GM19468 (cell line): Measurements from ENCODE around the gene PLD6.
"Not testable (repeated sequence)": the region's sequence is repeated elsewhere in the genome, so short reads cannot be mapped to it uniquely, and the experiment has no call there.

ENCODE experiments used
- ATAC-seq: cut with Tn5 transposase; IDR thresholded peaks from one replicate; pipeline ENCODE4 v1.9.1; 2021; ENCODE audit warnings: mild to moderate bottlenecking, moderate library complexity, moderate number of reproducible peaks; ENCODE audit not compliant: unreplicated experiment; ENCODE audit errors: extremely low read depth

The PLD6 gene

GRCh38 chr17:17201907-17202306 lies 4.2 kb downstream of the PLD6 start:
- no peak for ATAC-seq

- ATAC-seq = no peak
Measured at GRCh38 chr17:17201271-17201670, 4.9 kb downstream of the PLD6 start.

GRCh38 chr17:17200831-17201230 lies 5.3 kb downstream of the PLD6 start:
- ATAC-seq = no peak

DNA sequence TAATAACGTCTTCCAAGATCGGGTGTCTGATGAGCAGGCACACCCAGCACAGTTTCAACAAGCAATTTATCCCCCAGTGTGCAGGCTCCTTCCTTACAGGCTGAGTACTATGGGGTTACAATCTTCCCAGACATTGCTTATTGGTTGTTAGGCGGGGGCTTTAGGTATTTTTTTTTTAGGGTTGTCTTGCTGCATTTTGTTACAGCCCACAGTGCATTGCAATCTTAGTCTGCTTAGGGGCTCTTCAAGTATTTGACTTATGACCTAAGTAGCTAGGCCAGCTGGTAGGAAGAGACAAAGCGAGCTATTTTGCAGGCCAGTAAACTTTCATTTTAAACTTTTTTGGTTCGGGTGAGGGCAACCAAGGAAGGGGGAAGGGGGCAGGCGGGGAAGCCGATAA lies 5.8 kb downstream of the PLD6 start:
- no peak for ATAC-seq

DNA sequence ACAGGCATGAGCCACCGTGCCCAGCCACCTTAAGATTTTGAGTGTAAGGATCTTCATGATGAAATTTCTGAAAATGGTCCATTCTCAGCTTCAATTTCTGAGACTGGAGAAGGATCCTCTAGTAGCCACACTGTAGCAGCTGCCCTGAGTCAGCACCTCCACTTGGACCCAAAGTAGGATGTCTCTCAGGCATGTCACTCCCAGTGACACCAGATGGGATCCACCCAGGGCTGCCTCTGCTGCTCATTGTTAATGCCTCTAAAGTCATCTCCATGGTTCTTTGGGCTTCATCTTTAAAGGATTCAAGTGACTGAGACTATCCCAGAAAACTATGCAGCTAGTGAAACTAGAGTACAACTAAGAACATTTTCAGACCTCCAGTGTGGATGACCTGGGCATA lies 7.9 kb downstream of the PLD6 start:
- no peak for ATAC-seq

- ATAC-seq = no peak
Measured at GRCh38 chr17:17196776-17197175, 9.4 kb downstream of the PLD6 start.

DNA sequence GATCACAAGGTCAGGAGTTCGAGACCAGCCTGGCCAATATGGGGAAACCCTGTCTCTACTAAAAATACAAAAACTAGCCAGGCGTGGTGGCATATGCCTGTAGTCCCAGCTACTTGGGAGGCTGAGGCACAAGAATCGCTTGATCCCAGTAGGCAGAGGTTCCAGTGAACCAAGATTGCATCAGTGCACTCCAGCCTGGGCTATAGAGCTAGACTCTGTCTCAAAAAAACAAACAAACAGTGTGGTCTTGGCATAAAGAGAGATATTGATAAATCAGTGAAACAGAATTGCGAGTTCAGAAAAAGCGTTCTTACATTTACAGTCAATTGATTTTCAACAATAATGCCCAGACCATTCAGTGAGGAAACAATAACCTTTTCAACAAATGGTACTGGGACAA lies 10.7 kb downstream of the PLD6 start:
- not testable (repeated sequence) for ATAC-seq

GRCh38 chr17:17191961-17192381 lies 14.2 kb downstream of the PLD6 start:
- ATAC-seq = no peak

DNA sequence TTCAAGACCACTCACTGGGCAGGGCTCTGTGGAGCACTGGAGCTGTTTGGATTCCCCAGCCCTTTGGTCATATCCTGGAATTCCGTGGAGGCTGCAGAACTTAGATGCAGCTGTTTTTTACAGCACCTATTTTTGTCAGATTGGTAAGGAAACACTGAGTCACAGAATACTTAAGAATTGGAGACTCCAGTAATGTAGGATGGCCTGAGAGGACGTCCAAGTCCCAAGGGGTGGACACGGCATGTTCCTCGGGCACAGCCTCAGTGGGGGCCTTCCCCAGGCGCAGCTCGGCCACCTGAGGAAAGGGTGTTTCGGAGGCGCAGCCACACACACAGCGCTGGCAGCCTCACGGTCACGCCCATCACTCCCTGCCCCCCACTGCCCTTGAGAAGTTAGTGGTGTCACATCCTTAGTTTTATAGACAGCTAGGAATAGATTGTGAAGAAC lies 14.8 kb downstream of the PLD6 start:
- ATAC-seq = no peak

DNA sequence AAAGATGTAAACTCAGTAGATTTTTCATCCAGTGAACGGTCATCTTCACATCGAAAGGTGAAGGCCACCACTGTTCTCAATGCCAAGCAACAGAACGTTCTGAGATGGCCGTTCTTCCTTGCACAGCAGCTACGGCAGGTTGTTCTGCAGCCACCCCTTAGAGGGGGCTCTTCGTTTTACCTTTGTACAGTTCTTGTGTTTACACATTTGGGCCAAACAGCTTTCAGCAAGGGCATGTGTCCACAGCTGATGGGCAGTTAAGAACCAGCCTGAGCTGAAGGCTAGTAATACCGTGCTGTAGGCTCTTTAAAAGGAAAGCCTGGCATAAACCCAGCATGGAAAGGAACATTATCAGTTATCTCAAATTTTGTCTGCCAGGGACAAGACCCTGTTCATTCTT lies 15.9 kb downstream of the PLD6 start:
- ATAC-seq = no peak

GRCh38 chr17:17189559-17189958 lies 16.6 kb downstream of the PLD6 start:
- ATAC-seq = no peak

DNA sequence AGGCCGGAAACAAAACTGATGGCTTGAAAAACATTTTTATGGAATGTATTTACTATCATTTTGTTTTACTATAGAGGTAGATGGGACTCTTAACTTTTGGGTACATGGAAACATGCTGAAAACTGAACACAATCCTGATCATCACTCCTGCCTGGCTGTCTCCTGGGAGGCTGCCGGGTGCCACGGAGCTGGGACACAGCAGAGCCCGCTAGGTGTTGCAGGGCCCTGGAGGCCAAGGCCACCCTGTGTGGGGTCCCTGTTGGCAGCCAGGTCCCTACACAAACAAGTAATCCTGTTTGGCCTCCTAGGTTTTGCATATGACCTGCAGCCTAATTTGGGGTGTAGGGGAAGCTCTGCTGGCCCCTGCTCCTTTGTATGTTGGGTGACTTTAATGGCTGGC lies 17.5 kb downstream of the PLD6 start:
- no peak for ATAC-seq

- no peak for ATAC-seq
Measured at GRCh38 chr17:17186551-17187505, 19.3 kb downstream of the PLD6 start.

GRCh38 chr17:17186051-17186450 lies 20.1 kb downstream of the PLD6 start:
- no peak for ATAC-seq

GRCh38 chr17:17184985-17185757 lies 21.0 kb downstream of the PLD6 start:
- ATAC-seq = not testable (repeated sequence)

GRCh38 chr17:17183744-17184143 lies 22.4 kb downstream of the PLD6 start:
- no peak for ATAC-seq

DNA sequence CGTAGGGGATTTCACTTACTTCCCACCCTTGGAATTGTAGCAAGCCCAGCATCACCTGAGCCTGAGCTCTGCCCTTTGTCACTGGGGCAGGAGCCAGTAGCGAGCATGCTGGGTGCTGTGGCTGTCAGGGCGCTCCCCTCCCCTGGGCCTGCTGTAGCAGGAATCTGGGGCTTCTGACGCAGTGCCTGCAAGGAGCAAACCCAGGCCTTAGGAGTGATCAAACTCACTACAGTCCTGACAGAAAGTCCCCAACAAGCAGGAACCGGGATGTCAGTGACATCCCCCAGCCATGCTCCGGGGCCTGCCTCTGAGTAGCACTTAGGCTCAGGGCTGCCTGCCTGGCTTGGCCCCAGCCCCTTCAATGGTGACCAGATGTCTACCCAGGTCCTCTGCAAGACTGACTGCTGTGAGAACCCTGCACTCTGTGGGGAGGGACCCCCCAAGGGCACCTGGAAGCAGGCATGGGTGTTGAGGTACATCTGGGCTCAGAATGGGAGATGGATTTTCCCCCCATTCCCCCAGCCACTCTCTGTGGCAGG lies 23.5 kb downstream of the PLD6 start:
- ATAC-seq = no peak

- no peak for ATAC-seq
Measured at GRCh38 chr17:17181666-17182597, 24.2 kb downstream of the PLD6 start.

- ATAC-seq = no peak
Measured at GRCh38 chr17:17180741-17181525, 25.2 kb downstream of the PLD6 start.
